ENCODE measurements around the gene ELOVL5.
"Not testable (repeated sequence)": the region's sequence is repeated elsewhere in the genome, so short reads cannot be mapped to it uniquely, and the experiment has no call there.

ELOVL5 gene, protein sequence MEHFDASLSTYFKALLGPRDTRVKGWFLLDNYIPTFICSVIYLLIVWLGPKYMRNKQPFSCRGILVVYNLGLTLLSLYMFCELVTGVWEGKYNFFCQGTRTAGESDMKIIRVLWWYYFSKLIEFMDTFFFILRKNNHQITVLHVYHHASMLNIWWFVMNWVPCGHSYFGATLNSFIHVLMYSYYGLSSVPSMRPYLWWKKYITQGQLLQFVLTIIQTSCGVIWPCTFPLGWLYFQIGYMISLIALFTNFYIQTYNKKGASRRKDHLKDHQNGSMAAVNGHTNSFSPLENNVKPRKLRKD

DNA sequence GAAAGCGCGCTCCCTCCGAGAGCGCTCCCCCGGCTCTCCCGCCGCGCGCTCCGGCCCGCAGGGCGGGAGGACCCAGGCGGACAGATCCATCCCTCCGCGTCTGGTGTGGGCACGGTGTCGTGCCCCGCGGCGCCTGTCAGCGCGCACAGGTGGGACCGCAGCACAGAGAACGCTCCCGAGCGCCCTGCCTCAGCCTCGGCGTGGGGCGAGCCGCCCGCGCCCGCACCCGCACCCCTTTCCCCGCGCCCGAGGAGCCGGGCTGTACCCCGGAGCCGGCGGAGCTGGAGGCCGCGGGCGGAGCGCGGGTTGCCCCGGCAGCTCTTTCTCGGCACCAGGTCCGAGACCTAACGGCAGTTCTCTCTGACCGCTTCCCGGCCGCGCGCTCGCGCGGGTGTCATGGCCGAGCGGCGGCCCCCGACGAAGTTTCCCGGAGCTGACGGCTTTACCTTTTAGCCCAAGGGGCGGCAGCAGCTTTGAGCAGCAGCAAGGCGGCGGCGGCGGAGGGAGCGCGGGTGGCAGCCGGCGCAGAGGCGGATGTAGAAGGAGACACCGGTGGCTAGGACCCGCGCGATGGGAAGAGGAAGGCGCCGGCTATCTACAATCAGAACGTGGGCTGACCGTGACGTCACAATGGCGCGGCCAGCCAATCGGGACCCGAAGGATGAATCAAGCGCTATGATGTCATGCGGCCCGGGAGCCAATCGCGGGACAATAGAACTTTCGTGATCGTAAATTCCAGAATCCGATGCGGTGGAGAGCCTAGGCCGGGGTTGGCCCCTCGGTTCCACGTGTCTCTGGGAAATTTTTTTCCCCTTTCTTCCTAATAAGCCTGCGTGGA lies at the start of gene ELOVL5:
ELOVL5 (minus strand) TSS at position 580 of the 838 bp plus-strand sequence. CDS start 53,251 bp downstream, outside the sequence.
- peak; percentile 90 to 91 for DNase-seq (ENCODE audit: low read depth in 2 of 2)

DNA sequence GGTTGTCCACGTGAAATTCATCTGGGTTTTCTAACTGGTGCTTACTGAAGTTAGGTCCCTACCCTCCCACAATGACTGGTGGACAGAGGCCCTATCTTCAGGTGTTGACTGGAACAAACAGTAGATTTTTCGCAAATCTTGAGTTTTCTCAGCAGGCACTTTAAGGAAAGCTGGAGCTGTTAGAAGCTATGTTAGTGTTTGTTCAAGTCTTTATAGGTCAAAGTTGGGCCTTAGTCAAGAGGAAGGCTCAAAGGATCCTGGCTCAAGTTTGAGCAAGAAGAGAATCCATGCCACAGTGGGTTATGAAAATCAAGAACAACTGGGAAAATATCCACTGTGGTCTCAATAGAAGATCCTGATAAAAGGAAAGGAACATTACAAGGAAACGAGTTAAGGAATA lies 48.5 kb upstream of the ELOVL5 start:
- DNase-seq (ENCODE audit: low read depth in 2 of 2): no peak

DNA sequence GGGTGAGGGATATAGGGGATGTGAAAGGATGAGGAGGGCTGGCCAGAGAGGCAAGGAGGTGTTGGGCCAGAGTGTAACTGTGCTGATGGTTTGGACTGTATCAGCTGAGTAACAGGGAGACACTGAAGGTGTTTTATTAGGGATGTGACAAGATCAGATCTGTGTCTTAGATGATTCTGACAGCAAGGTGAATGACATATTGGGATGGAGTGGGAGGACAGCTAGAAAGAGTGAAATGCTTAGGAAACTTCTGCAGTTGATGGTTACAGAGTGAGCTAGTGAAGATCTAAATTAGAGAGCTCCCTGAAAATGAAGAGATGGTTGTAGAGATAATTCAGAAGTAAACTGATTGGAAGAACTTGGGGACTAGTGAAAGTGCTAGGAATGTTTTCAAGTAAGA lies 47.2 kb upstream of the ELOVL5 start:
- DNase-seq (ENCODE audit: low read depth in 2 of 2): no peak

DNA sequence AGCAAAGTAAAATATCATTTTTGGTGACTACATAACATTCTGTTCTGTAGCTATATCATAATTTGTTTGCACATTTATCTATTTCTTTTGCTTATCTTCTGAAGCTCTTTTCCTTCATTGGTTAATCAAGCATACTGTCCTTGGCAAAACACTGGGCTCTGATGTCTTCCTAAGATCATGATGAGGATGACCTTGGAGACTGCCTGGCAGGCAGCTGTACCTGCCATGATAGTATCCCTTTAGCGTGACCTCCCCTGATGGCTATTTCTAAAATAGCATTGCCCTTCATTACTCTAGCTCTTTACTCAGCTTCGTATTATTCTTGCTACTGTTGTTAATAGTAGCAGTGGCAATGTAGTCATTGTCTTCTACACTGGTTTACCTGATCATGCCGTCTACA lies 46.0 kb upstream of the ELOVL5 start:
- no peak for DNase-seq (ENCODE audit: low read depth in 2 of 2)

DNA sequence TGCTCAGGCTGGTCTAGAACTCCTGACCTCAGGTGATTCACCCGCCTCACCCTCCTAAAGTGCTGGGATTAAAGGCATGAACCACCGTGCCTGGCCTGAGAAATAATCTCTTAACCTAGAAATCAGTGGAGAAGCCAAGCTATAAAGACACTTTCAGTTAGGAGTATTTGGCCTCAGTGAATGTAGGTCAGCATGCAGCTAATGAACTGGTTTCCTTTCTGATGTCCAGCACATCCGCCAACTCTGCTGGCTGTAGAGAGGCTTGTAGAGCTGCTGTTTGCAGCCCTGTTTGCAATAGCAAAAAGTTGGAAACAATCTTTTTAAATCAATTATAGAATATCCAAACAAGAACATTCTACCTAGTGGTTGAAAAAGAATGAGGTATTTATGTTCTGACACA lies 42.4 kb upstream of the ELOVL5 start:
- DNase-seq (ENCODE audit: low read depth in 2 of 2): no peak

DNA sequence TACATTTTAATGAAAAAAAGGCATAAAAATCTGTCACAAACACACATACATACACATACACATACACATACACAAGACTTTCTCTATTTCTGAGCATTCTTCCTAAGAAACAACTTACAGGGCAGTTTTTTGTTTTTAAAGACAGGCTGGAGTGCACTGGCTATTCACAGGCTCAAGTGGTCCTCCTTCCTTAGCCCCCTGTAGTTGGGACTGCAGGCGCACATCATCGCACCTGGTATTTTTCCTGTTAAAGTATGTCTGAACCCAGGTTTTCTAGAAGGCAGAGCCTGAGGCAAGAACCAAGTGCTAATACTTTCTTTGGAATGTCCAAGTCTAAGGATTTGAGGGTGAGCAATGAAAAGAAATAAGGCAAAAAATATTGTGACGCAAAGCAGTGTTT lies 41.3 kb upstream of the ELOVL5 start:
- DNase-seq (ENCODE audit: low read depth in 2 of 2): no peak

DNA sequence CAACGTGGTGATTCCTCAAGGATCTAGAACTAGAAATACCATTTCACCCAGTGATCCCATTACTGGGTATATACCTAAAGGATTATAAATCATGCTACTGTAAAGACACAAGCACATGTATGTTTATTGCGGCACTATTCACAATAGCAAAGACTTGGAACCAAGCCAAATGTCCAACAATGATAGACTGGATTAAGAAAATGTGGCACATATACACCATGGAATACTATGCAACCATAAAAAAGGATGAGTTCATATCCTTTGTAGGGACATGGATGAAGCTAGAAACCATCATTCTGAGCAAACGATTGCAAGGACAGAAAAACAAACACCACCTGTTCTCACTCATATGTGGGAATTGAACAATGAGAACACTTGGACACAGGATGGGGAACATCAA lies 39.9 kb upstream of the ELOVL5 start:
- not testable (repeated sequence) for DNase-seq (ENCODE audit: low read depth in 2 of 2)

DNA sequence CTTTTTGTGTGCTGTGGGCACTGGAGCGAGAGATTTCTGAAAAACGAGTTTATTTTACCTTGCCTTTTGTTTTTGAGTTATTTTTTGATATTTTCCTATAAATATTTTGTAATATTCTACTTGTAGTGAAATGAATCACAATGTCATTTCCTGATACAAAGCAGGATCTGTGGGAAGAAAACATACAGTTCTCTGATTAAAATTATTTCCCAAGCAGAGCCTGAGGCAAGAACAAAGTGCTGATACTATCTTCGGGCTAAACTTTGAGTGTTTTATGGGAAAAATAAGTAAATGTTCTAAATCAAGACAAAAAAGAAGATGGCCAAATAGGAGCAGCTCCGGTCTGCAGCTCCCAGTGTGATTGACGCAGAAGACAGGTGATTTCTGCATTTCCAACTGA lies 33.7 kb upstream of the ELOVL5 start:
- DNase-seq (ENCODE audit: low read depth in 2 of 2): no peak

DNA sequence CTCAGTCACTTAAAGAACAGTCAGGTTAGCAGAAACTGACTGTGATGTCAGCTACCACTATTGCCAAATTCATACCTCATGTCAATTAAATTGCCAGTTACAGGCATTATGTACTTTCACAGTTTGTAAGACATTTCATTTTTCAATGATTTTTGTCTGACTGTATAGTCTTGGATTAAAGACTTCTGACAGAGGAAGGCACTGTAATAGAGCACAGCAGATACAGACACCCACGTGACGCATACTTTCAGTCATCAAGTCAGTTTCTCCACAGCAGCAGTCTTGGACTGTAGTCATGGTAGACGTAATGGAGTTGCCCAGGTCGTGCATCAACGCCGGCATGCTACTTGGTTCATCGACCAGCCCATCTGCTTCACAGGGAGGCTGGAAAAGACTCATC lies 29.5 kb upstream of the ELOVL5 start:
- DNase-seq (ENCODE audit: low read depth in 2 of 2): no peak

DNA sequence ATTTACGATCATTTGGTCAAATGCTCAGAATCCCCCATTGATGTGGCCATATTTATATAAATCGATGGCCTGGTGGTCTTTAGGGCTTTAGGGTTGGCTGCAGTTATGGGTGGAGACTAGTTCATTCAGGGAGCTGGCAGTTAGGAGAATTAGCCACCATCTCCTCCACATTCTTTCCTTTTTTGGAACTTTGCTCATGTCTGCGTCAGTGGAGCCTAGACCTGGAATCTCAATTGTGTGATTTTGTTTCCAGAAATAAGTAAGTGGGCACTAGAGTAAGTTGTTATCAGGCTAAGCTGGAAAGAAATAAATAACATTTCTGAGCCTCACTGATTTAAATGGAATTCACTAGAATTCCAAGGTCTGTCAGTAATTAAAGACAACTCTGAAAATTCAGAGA lies 29.0 kb upstream of the ELOVL5 start:
- no peak for DNase-seq (ENCODE audit: low read depth in 2 of 2)

DNA sequence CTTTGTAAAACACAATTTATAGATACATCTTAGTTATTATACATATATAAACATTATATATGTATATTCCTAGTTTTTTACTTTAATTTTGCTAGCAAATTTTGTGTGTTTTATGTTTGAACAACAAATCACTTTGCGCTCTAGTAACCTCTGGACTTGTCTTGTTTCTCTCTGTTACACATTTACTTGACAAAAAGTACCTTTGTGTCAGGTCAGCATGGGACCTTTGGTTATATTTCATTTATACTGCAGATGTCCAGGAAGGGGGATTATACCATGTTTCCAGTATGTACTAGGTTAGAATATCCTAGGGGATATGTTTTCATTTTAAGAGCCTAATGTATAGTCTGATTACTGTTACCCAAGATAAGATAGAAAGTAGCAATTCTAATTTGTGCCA lies 28.5 kb upstream of the ELOVL5 start:
- DNase-seq (ENCODE audit: low read depth in 2 of 2): no peak

DNA sequence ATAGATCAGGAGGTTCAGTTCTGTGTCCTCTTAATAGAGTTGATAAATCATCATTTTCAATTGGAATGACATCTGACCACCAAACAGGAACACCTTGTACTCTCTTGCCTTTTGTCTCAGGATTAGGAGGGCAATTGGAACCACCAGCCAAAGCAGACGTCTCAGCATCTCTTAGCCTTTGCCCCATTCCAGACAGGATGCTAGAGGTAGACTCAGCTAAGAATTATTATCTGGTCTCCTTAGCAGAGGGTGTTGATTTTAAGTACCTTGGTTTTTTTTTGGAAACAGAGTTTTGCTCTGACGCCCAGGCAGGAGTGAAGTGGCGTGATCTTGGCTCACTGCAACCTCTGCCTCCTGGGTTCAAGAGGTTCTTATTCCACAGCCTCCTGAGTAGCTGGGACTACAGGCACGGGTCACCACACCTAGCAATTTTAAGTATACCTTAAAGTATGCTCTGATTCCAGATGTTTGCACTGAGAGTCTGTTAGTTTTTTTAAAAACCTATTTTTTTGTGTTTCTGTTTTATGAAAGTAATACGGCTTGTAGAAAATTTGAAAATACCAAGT lies 28.0 kb upstream of the ELOVL5 start:
- no peak for DNase-seq (ENCODE audit: low read depth in 2 of 2)

DNA sequence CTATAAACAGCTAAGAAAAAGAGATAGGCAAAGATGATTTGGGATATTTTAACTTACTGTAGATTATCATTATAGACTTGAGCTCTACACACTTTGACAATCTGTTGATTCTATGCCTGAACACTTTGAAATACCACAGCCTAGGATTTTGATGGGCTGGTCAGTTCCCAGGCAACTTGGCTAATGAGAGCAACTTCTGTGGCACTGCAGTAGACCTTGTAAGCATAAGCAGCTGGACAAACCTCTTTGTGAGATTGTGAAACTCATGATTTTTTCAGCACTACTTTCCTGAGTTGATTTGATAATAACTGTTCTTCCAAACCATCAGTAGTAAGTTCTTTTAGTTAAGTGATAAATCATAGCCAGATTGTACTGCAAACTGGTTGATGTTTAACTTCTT lies 27.1 kb upstream of the ELOVL5 start:
- DNase-seq (ENCODE audit: low read depth in 2 of 2): no peak

DNA sequence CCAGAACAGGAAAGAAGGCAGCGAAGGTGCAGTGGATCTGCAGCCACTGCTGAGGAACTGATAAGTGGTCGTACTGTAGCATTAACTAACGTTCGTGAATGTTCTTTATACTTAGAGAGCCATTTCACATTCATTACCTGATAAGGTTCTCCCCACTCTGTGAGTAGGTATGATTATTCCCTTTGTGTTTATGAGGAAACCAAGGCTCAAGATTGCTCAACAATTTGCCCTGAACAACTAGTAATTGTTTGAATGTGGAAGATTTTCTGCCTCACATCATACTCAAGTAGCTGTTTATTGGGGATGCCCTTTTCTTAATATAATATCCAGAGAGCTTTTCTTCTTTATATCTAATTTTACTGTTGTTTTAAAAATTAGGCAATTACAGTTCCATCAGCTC lies 24.9 kb upstream of the ELOVL5 start:
- DNase-seq (ENCODE audit: low read depth in 2 of 2): no peak

DNA sequence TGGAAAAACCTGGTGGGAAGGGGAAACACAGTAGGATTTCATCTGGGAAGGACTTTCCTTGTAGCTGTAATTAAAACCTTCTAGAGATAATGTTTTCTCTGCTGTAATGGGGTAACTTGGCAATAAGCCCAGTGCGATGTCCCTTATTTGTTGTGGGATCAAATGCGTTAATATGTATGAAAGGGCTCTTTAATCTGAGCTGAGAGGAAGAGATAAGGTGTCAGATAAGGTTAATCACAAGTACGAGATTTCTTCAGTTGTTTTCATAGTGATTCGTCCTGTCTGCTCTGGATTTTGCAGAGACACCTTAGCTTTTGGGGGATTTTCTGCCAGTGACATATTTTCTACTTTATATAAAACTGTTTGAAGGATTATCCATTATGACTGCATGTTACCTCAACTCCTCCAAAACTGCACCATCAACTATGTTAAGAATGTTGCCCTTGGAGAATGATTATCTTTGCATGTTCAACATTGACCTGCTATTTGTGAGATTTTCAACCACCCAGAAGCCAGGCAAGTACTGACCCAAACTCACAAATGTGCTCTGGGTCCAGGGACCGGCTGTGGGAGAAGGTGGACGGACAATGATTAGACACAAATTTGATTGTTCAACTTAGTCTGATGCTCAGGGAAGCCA lies 21.2 kb upstream of the ELOVL5 start:
- DNase-seq (ENCODE audit: low read depth in 2 of 2): no peak

DNA sequence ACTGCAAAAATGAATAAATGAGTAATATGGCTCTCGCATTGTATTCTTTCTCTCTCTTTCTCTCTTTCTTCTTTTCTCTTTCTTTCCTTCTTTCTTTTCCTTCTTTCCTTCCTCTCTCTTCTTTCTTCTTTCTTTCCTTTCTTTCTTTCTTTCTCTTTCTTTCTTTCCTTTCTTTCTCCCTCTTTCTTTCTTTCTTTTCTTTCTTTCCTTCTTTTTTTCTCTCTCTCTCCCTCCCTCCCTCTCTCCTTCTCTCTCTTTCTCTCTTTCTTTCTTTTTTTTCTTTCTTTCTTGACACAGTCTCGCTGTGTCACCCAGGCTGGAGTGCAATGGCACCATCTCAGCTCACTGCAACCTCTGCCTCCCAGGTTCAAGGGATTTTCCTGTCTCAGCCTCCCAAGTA lies 20.3 kb upstream of the ELOVL5 start:
- DNase-seq (ENCODE audit: low read depth in 2 of 2): no peak

DNA sequence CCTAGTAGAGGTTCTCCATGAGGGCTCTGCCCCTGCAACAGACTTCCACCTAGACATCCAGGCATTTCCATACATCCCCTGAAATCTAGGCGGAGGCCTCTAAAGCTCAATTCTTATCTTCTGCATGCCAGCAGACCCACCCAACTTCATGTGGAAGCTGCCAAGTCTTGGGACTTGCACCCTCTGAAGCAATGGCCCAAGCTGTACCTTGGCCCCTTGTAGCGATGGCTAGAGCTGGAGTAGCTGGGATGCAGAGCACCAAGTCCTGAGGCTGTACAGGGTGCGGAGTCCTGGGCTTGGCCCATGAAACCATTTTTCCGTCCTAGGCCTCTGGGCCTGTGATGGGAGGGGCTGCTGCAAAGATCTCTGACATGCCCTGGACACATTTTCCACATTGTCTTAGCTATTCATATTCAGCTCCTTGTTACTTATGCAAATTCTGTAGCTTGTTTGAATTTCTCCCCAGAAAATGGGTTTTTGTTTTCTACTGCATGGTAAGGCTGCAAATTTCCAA lies 17.4 kb upstream of the ELOVL5 start:
- no peak for DNase-seq (ENCODE audit: low read depth in 2 of 2)

DNA sequence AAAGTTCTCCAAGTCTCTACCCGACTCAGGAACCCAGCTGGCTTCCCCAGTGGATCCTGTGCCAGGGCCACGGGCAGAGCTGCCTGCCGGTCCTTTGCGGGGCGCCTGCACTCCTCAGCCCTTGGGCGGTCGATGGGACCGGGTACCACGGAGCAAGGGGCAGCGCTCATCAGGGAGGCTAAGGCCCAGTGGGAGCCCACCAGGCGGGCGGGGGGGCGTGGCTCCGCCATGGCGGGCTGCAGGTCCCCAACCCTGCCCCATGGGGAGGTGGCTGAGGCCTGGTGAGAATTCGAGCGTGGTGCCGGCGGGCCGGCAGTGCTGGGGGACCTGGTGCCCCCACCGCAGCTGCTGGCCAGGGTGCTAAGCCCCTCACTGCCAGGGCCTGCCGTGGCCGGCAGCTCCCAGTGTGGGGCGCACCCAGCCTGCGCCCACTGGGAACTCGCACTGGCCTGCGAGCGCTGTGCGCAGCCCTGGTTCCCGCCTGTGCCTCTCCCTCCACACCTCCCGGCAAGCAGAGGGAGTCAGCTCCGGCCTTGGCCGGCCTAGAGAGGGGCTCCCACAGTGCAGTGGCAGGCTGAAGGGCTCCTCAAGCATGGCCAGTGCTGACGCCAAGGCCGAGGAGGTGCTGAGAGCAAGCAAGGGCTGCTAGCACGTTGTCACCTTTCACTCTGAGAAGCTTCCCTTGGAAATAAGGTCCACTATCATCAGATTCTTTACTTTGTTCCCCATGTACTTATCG lies 14.8 kb upstream of the ELOVL5 start:
- no peak for DNase-seq (ENCODE audit: low read depth in 2 of 2)

DNA sequence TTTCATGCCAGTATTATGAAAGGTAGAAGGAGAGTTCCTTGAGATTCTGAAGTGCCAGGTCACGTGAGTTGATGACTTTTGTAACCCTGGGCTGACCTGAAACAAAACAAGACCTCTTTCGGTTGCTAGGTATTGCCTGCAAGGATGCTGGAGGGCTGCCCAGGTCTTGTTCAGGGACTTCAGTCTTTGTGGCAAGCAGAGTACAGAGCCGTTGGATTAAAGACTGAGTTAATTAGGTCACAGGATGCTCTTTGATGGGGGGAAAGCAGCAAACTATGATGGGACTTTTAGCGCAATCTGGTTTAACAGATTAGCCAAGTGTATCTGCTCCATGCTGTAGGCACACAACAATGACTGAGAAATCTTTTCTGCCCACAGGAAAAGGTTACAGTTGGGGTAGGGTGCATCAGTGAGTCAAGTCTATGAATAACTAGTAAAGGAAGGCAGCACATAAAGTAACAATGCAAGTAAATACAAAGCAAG lies 12.8 kb upstream of the ELOVL5 start:
- DNase-seq (ENCODE audit: low read depth in 2 of 2): peak in 1 of 2 donors; percentile 21

DNA sequence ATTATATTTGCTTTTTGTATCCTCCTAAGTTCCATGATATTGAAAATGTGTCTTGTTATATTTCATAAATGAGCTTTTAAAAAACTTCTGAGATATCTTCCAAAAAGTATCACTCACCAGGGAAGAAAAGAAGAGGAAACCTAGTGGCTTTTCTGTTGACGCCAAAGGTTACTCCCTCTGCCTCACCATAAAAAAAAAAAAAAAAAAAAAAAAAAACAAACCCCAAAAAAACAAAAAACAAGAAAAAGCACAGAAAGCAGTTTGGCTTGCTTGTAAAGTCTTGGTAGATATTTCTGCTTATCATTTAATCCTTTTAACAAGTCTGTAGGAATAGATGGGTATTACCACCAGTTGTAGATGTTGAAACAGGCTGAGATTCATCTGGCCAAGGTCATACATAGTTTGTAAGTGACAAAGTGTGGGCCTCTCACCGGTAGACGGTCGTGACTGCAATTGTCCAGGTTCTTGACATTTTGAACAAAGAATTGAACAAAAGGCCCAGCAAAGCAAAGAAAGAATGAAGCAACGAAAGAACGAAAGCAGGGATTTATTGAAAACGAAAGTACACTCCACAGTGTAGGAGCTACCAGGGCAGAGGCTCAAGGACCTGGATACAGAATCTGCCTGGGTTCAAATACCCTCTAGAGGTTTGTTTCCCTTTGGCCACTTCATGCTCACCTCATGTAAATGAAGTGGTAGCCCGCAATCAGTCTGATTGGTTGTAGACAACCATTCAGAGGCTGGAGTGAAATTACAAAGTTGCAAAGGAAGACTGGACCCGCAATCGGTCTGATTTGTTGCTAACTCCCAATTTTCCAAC lies 11.6 kb upstream of the ELOVL5 start:
- no peak for DNase-seq (ENCODE audit: low read depth in 2 of 2)

DNA sequence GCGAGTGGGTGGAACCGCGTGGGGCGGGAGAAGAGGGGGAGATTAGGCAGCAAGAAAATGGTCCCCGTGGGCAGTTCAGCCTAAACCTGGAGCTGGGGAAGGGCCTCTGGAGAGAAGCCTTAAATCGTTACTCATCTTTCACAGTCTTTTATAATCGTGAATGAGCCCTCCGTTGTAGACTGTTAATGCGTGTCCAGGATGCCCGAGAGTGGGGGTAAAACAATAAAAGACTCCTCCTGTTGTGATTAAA lies 11.0 kb upstream of the ELOVL5 start:
- DNase-seq (ENCODE audit: low read depth in 2 of 2): no peak
